HG02571 (cell line): ENCODE results near the gene IL36RN.

Experiments
- ATAC-seq: cut with Tn5 transposase; IDR thresholded peaks from one replicate; pipeline ENCODE4 v1.9.1; 2021; ENCODE audit warnings: mild to moderate bottlenecking, moderate library complexity; ENCODE audit not compliant: unreplicated experiment

IL36RN gene

DNA sequence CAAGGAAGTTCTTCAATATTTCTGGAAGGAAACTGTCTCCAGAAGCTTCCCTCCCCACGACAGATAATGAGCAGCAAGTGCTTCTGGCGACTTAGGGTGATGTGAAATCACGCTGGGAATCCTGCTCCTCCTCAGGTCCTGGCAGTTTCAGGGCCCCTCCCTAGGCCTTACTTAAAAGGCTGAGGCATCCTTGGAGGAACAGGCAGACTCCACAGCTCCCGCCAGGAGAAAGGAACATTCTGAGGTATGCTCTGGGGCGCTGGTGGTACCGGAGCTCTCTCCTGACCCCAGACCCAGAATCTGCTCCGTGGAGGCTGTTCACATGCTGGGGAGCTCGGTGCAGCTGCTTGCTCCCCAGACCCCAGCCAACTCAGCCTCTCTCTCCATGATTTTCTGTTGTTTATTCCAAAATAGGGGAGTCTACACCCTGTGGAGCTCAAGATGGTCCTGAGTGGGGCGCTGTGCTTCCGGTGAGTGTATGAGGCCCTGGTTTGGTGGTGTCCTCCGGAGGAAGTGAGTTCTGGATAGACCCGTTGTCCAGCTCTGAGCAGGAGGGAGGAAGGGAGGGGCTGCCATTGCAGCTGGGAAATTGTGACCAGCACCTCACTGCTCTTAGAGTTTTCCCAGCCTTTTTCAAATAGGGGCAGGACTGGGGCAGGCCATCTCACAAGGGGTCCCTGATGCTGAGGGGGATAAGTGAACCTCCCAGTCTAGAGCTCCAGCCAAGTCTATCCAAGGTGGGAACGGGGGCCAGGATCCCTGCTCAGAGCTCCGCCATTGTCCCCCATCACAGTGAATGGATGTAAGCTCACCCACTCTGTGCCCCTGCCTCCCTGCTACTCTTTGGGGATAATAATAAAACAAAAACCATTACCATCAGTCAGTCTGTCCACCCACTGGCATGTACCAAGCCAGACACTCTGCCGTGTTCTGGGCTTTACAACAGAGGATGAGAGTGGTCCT, at the start of gene IL36RN:
Gene IL36RN (plus strand): TSS at position 201 of the 963 bp plus-strand sequence. CDS start 241 bp downstream, at position 442.
- ATAC-seq, result no peak

DNA sequence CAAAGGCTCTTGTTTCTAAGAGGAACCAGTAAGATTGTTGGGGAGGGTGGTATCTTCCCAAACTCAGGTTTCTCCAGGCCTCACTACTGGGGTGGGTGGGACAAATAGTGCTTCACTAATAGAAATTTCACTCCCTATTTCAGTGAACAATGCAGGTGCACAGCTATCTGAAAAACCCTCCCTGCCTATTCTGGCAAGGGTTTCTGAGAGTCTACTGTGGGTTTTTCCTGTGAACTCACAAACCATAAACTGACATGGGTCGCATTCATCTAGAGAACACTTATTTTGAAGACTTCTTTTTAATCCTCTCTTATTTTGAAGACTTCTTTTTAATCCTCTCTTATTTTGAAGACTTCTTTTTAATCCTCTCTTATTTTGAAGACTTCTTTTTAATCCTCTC, 49.4 kb upstream of the IL36RN start:
- ATAC-seq, result no peak

- ATAC-seq, result no peak
Measured at GRCh38 chr2:113010088-113010487, 48.9 kb upstream of the IL36RN start.

DNA sequence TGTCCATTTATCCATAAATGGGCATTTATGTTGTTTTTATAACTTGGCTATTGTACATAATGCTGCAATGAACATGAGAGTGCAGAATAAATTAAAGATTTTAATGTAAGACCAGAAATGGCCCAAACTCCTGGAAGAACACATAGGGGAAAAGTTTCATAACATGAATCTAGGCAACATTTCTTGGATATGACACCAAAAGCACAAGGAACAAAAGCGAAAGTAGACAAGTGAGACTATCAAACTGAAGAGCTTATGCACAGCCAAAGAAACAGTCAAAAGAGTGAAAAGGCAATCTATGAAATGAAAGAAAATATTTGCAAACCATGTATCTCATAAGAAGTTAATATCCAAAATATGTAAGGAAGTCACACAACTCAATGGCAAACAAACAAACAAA, 47.9 kb upstream of the IL36RN start:
- ATAC-seq, result no peak

DNA sequence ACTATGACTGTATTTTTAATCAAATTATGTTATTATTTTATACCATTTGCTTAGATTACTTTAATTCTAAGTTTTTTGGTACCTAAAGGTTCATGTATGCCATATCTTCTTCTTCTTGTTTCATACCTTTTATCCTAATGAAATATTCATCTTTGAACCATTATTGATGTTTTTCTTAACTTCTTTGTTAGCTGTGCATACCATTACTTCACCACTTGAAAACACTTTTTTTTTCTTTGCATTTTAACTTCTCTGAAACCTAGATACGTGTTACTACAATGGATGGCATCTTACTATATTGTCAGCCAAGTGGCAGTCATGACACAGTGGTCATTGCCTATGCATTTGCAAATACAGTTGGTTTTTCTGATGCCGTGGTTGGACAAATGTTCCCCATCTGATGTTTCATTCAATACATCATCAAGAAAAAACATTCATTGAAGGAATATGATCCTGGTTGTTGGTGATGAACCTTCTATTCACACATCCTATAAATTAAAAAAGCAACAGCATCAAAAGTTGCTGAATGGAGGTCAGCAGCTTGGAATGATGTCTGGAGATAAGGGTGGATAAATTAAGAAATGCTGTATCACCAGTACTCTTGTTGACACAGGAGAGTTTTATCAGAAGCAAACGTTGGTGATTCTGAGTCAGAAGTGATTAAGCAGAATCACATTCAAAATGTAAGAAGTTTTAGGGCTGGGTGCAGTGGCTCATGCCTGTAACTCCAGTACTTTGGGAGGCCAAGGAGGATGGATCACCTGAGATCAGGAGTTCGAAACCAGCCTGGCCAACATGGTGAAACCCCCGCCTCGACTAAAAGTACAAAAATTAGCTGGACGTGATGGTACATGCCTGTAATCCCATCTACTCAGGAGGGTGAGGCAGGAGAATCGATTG, 46.3 kb upstream of the IL36RN start:
- no peak for ATAC-seq

DNA sequence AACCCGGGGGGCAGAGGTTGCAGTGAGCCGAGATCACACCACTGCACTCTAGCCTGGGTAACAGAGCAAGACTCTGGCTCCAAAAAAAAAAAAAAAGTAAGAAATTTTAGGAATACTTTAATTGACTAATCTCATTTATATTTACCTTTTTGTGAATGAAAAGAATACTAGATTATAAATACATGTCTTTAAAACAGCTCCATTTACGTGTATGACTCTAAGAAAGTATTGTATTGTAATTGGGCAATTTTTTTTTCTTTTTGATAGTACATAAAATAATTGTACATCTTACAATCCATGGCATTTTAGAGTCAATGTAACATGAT, 45.7 kb upstream of the IL36RN start:
- no peak for ATAC-seq

GRCh38 chr2:113014067-113014466, 44.9 kb upstream of the IL36RN start:
- no peak for ATAC-seq

- ATAC-seq, result no peak
Measured at GRCh38 chr2:113015042-113015441, 44.0 kb upstream of the IL36RN start.

DNA sequence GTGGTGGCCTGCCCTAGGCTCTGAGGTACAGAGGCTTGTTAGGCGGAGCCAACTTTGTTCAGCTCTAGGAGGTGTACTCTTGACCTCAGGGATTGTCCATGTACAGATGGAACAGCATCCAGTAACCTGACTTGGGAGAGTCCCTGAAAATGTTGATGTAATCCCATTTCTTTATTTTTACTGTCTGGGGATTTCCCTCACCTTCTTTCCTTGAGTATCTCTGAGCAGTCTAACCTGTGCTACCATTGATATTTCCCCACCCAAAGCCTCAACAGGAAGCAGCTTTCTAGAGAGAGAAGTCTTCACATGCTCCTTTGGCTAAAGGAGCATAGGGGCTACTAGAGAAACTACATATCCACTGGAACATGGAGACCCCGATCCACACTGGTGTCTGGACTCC, 43.3 kb upstream of the IL36RN start:
- no peak for ATAC-seq

- ATAC-seq, result no peak
Measured at GRCh38 chr2:113018509-113018908, 40.5 kb upstream of the IL36RN start.

GRCh38 chr2:113021312-113021711, 37.7 kb upstream of the IL36RN start:
- no peak for ATAC-seq

DNA sequence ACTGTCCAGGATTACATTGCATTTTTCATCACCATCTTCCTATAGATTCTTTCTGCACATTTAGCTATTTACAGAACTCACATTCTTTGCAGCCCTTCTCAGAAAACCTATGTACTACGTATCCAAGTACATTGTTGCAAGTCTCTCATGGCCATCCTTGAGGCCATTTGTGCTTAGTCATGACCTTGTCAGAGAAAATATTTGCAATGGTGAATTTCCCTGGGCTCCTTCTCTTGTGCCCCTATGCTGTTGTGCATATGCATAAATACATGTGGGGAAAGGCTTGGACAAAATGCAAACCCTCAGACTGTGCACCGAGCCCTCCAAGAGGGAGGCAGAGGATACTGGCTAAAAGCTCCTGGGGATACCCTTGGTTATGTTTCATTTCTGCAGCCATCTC, 34.2 kb upstream of the IL36RN start:
- ATAC-seq, result no peak

GRCh38 chr2:113025737-113026136, 33.3 kb upstream of the IL36RN start:
- ATAC-seq, result no peak

GRCh38 chr2:113027691-113028090, 31.3 kb upstream of the IL36RN start:
- ATAC-seq, result no peak

GRCh38 chr2:113028112-113028511, 30.9 kb upstream of the IL36RN start:
- no peak for ATAC-seq

GRCh38 chr2:113032737-113033136, 26.3 kb upstream of the IL36RN start:
- no peak for ATAC-seq

- no peak for ATAC-seq
Measured at GRCh38 chr2:113034016-113034415, 25.0 kb upstream of the IL36RN start.

DNA sequence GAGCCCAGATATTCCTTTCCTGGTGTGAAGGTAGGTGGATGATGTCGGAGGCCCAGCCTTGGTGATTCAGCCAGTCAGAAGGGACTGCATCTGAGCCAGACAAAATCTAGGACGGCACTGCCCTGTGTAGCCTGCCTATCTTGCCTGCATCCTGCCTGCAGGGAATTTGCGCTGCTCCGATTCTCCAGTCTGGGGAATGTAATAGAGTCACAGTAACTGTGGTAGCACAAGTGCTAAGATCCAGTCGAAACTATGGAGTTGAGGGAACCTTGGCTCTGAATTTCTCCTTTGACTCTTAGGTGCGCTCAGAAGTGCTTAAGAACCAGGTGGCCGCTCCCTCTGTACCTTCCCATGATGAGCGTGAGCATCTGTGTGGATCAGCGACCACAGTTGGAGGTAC, 22.2 kb upstream of the IL36RN start:
- ATAC-seq, result no peak

- ATAC-seq, result no peak
Measured at GRCh38 chr2:113038291-113038690, 20.7 kb upstream of the IL36RN start.

GRCh38 chr2:113039158-113039557, 19.8 kb upstream of the IL36RN start:
- no peak for ATAC-seq

GRCh38 chr2:113039719-113040118, 19.3 kb upstream of the IL36RN start:
- no peak for ATAC-seq

DNA sequence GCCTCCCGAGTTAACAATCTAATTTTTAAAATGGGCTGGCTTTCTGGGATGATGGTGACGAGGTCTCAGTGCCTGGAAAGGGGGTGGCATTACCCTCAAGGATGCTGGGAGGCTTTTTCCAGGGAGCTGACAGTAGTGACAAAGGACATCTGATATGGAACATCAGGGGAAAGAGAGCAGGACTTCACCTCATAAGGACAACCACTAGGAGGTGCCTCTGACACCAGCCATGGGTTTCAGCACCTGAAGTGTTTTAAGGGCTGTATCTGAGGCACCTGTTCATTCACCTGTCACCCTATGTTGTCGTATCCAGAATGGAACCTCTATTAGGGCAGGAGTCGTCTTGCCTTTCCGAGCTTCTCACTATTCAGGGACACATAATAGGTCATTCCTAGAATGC, 17.1 kb upstream of the IL36RN start:
- ATAC-seq, result no peak
